Smooth muscle cell (in vitro differentiated cells): ENCODE measurements around the gene WDR93. TPM values are rescaled to one million over a fixed set of nuclear protein-coding genes. Genes with fewer than 3 reads are reported as not detected.

ENCODE experiments used
- DNase-seq: peaks from one replicate; lab custom pipeline; 2025; ENCODE audit not compliant: unreplicated experiment; lab: John Stamatoyannopoulos, UW
- H2AFZ ChIP-seq: fragments of 200-600 bp; sonication (generic); 2 replicates; pipeline ENCODE4 v1.6.0; 2016; ENCODE audit warnings: antibody characterized with exemption, low read depth, mild to moderate bottlenecking
- H3F3A ChIP-seq: fragments of 200-600 bp; sonication (generic); 2 replicates; pipeline ENCODE4 v1.6.0; 2017; ENCODE audit warnings: antibody characterized with exemption, low read depth
- H3K27ac ChIP-seq: fragments of 200-600 bp; sonication (generic); 2 replicates; pipeline ENCODE4 v1.5.1; 2016; ENCODE audit warnings: low read depth, mild to moderate bottlenecking
- H3K27me3 ChIP-seq: fragments of 200-600 bp; sonication (generic); 2 replicates; pipeline ENCODE4 v1.6.1; 2016; ENCODE audit warnings: low read depth, mild to moderate bottlenecking
- H3K36me3 ChIP-seq: fragments of 200-600 bp; sonication (generic); 2 replicates; pipeline ENCODE4 v1.5.1; 2016; ENCODE audit warnings: low read depth
- H3K4me1 ChIP-seq: fragments of 200-600 bp; sonication (generic); 2 replicates; pipeline ENCODE4 v1.5.1; 2016; ENCODE audit warnings: low read depth
- H3K4me2 ChIP-seq: fragments of 200-600 bp; sonication (generic); 2 replicates; pipeline ENCODE4 v1.6.0; 2016; ENCODE audit warnings: mild to moderate bottlenecking
- H3K4me3 ChIP-seq: fragments of 200-600 bp; sonication (generic); 2 replicates; pipeline ENCODE4 v1.5.1; 2016; ENCODE audit warnings: mild to moderate bottlenecking
- H3K79me2 ChIP-seq: fragments of 200-600 bp; sonication (generic); 2 replicates; pipeline ENCODE4 v1.6.0; 2016; ENCODE audit warnings: low read depth, mild to moderate bottlenecking
- H3K9ac ChIP-seq: fragments of 200-600 bp; sonication (generic); 2 replicates; pipeline ENCODE4 v1.6.0; 2016; ENCODE audit warnings: low read depth
- H3K9me3 ChIP-seq: fragments of 200-600 bp; sonication (generic); replicated peaks from 2 replicates; pipeline ENCODE4 v1.5.1; 2016; ENCODE audit warnings: low read depth
- H4K20me1 ChIP-seq: fragments of 200-600 bp; sonication (generic); 2 replicates; pipeline ENCODE4 v1.6.0; 2016; ENCODE audit warnings: low read depth
- WGBS: methylation state at CpG from one replicate; pipeline ENCODE4 v1.1.7; 2016; ENCODE audit warnings: low lambda C conversion rate; 5-methylcytosine and 5-hydroxymethylcytosine counted together
- polyA plus RNA-seq: library from polyadenylated mRNA; unstranded; fragments of >200 nt; fragmentation: Nextera tagmentation; extraction: Ambion mirVana; gene quantifications from 2 replicates; pipeline ENCODE4 v1.2.1, GENCODE V29; 2016
- total RNA-seq: library from RNA; depleted of rRNA; stranded (reverse); fragments of >200 nt; gene quantifications from 2 replicates; pipeline ENCODE4 v1.2.3, GENCODE V29; 2014
- TF ChIP-seq, protein P1 (sequence below): fragments of 200-600 bp; sonication (generic); IDR thresholded peaks from 2 replicates; pipeline ENCODE4 v1.5.1; 2017; ENCODE audit warnings: borderline replicate concordance, mild to moderate bottlenecking, antibody characterized with exemption; ENCODE audit not compliant: insufficient read depth, poor library complexity, severe bottlenecking

The WDR93 gene
- total and polyA plus RNA-seq, 2 experiments from 2014 or later: 0.80 TPM; not detected in 1

DNA sequence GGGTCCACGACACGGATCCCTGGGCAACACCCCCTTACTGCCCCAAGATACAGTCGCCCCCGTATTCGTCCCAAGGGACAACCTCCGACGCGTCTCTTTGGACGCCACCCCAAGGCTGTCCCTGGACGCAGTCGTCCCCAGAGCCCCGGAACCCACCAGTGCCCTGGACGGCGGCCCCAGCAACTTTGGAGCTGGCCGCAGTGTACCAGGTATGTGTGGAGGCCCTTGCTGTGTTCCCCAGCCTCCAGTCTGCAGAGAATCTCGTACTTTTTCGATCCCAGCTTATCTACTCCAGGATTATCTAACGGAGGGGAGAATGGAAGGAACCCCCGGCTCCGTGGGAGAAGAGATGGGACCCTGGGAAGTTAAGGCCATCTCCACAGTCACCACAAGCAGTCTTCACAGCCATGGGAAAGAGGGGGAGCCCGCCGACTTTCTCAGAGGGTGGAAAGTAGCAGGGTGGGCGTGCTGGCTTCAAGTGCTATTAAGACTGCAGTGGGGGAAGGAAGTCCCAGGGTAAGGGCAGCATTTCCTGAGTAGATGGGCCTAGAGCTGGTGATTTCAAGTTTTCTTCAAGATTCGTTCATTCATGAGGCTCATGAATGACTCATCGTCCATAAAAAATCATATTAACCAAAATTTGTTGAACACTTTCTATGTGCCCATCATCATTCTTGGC is 86.6 kb downstream of the WDR93 start:
- no peaks in the 10 kb centered on the region for H4K20me1 ChIP-seq
- H3K9me3 ChIP-seq: no peaks in the 10 kb centered on the region
- no peak overlapping the region for H2AFZ ChIP-seq
- no peak overlapping the region for H3K9ac ChIP-seq
- H3F3A ChIP-seq: peaks cover 9% of the 10 kb centered on the region
- H3K4me3 ChIP-seq: no peak overlapping the region
- no peak overlapping the region for H3K27ac ChIP-seq
- peaks cover 8% of the 10 kb centered on the region for H3K4me1 ChIP-seq
- WGBS: 81% methylated on average over 25 of the region's 25 CpGs
- H3K27me3 ChIP-seq: no peaks in the 10 kb centered on the region
- H3K4me2 ChIP-seq: no peak overlapping the region
- no peak for DNase-seq
- TF ChIP-seq, protein P1, sequence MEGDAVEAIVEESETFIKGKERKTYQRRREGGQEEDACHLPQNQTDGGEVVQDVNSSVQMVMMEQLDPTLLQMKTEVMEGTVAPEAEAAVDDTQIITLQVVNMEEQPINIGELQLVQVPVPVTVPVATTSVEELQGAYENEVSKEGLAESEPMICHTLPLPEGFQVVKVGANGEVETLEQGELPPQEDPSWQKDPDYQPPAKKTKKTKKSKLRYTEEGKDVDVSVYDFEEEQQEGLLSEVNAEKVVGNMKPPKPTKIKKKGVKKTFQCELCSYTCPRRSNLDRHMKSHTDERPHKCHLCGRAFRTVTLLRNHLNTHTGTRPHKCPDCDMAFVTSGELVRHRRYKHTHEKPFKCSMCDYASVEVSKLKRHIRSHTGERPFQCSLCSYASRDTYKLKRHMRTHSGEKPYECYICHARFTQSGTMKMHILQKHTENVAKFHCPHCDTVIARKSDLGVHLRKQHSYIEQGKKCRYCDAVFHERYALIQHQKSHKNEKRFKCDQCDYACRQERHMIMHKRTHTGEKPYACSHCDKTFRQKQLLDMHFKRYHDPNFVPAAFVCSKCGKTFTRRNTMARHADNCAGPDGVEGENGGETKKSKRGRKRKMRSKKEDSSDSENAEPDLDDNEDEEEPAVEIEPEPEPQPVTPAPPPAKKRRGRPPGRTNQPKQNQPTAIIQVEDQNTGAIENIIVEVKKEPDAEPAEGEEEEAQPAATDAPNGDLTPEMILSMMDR: no peak
- no peaks in the 10 kb centered on the region for H3K36me3 ChIP-seq
- H3K79me2 ChIP-seq: no peaks in the 10 kb centered on the region

GRCh38 chr15:89777782-89778380 is 87.3 kb downstream of the WDR93 start:
- no peak overlapping the region for H3K4me3 ChIP-seq
- peaks cover 8% of the 10 kb centered on the region for H3K4me1 ChIP-seq

GRCh38 chr15:89778861-89779260 is 88.2 kb downstream of the WDR93 start:
- H3K9ac ChIP-seq: no peak overlapping the region
- TF ChIP-seq, protein P1: no peak
- no peaks in the 10 kb centered on the region for H3K27me3 ChIP-seq

More at GRCh38 chr15:89777782-89778380, 87.3 kb downstream of the WDR93 start:
- no peaks in the 10 kb centered on the region for H3K27me3 ChIP-seq
- 92% methylated on average over 10 of the region's 10 CpGs for WGBS
- no peaks in the 10 kb centered on the region for H3K79me2 ChIP-seq
- no peak overlapping the region for H3K27ac ChIP-seq
- no peaks in the 10 kb centered on the region for H3K36me3 ChIP-seq
- H2AFZ ChIP-seq: no peak overlapping the region
- TF ChIP-seq, protein P1: no peak
- H4K20me1 ChIP-seq: no peaks in the 10 kb centered on the region
- H3K9me3 ChIP-seq: no peaks in the 10 kb centered on the region
- no peak for DNase-seq
- no peak overlapping the region for H3K4me2 ChIP-seq
- H3K9ac ChIP-seq: no peak overlapping the region
- H3F3A ChIP-seq: peaks cover 9% of the 10 kb centered on the region

More at GRCh38 chr15:89778861-89779260, 88.2 kb downstream of the WDR93 start:
- Histone ChIP-seq H2AFZ (no peak overlapping the region), H3K4me3 (no peak overlapping the region), H3K27ac (no peak overlapping the region), H3F3A (peaks cover 9% of the 10 kb centered on the region), H4K20me1 (no peaks in the 10 kb centered on the region), H3K4me1 (peaks cover 8% of the 10 kb centered on the region), H3K4me2 (no peak overlapping the region), H3K79me2 (no peaks in the 10 kb centered on the region), H3K9me3 (no peaks in the 10 kb centered on the region), H3K36me3 (no peaks in the 10 kb centered on the region)
- no peak for DNase-seq
- 73% methylated on average over 4 of the region's 4 CpGs for WGBS
